Measurements from ENCODE around the gene FOXC2.

DNA sequence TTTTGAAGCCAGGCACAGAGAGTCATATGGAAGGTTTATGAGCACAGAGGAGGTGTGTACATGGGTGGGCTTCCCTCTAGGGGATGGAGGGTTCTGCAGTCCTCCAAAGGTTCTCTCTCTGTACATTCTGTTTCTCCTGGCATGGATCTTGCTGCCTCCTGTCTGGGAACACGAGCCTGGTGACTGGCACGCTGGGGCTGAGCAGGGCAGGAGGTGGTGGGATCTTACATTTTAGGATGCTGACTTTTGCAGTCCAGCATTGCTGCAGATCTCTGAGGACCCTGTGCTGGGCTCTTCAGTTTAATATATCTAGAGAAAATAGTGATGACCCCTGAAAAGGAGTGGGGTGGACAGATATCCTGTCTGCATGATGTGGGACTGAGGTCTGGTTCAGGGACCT lies 34.7 kb downstream of the FOXC2 start:
- TF ChIP-seq CTCF (IDR thresholded peaks at IDR 0.05; ENCODE audit: extremely low read depth in 1 of 2, insufficient read depth in 1 of 2, low read depth in 1 of 2, low read length in 2 of 2) (no peak), EZH2 (IDR thresholded peaks at IDR 0.05; ENCODE audit: borderline replicate concordance, low read depth, low read length, severe bottlenecking) (no peak), POLR2A (IDR thresholded peaks at IDR 0.05; ENCODE audit: low read depth, low read length) (no peak), POLR2AphosphoS5 (IDR thresholded peaks at IDR 0.05; ENCODE audit: insufficient read depth, low read depth, low read length) (no peak), MYC (IDR thresholded peaks at IDR 0.05; ENCODE audit: low read depth, low read length) (no peak), JUN (IDR thresholded peaks at IDR 0.05; ENCODE audit: borderline replicate concordance, insufficient read depth, insufficient read length, low read depth) (no peak), GATA2 (IDR thresholded peaks at IDR 0.05; ENCODE audit: insufficient read depth, insufficient read length, low read depth, low read length) (no peak), FOS (IDR thresholded peaks at IDR 0.05; ENCODE audit: borderline replicate concordance, insufficient read depth, low read length) (no peak)
- TF ChIP-seq, protein P1, sequence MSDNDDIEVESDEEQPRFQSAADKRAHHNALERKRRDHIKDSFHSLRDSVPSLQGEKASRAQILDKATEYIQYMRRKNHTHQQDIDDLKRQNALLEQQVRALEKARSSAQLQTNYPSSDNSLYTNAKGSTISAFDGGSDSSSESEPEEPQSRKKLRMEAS (IDR thresholded peaks at IDR 0.05; ENCODE audit: insufficient read depth, insufficient read length): no peak

Measured in endothelial cell of umbilical vein (primary cell).